ENCODE data around the gene LNP1.
A peak's percentile ranks its signal among the peaks of the same experiment; 100 is the strongest.
"Not testable (repeated sequence)": the region's sequence is repeated elsewhere in the genome, so short reads cannot be mapped to it uniquely, and the experiment has no call there.

LNP1 gene

DNA sequence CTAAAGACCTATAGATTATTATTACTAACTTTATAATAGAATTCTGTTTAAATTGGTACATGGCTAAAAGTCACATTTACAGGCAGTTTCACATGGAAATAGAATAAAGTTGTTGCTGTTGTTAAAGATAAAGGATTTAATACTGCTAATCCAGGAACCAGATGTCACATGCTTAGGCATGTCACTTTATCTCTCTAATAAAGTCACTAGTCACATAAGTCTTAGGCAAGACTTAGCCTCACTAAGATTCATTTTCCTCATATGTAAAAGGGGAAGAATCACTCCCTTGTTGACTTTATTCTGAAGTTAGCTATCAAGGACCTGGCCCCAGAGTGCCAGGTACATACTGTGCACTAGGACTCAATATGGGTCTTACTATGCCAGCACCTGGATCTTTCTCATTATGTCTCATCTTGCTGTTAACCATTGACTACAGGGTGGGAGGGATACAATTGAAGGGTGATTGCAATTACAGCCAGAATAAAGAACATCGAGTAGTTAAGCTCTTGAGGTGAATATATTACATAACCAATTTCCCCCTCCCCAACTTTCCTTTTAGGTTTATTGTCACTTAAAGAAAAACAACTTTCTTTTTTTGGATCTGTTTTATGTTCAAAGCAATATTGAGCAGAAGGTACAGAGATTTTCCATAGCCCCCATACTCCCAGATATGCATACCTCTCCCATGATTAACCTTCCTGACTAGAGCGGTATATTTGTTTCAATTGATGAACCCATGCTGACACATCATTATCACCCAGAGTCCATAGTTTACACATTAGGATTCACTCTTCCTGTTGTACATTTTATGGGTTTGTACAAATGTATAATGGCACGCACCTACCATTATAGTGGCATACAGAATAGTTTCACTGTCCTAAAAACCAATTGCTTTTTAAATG lies 36.6 kb downstream of the LNP1 start:
- DNase-seq: no peak

DNA sequence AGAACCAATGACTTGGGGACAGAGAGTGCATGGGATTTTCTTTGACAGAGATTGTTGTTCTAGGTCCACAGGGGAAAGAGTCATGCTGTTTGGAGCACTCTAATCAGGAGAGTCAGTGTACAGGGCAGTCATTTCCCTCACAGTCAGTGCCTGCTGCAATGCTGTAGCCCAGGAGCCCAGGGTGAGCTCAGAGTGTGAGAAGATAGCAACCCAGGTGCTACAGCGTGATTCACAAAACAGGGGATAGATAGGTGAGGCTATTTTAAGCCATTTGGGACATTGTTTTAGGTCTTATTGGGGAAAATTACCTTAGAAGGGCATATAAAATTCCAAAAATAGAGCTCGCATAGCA lies 37.3 kb downstream of the LNP1 start:
- no peak for DNase-seq

DNA sequence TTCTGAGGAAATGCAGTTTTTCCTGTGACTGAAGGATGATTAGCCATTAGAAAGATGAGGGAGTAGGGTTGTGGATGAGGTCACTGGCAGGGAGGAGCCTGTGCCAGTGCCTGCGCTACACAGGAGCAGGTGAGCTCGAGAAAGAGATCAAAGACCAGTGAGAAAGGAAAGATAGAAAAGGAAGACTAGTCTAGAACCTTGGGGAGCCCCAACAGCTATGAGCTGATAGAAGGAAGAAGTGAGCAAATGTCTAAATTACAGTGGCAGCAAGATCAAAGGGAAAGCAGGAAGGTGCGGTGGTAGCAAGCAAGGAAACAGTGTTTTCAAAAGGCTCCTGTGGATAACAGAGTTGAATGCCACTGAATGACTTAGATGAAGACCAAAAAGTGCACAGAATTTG lies 39.6 kb downstream of the LNP1 start:
- DNase-seq: no peak

GRCh38 chr3:100443690-100444089 lies 42.4 kb downstream of the LNP1 start:
- no peak for DNase-seq

GRCh38 chr3:100447067-100447466 lies 45.7 kb downstream of the LNP1 start:
- DNase-seq: not testable (repeated sequence)

DNA sequence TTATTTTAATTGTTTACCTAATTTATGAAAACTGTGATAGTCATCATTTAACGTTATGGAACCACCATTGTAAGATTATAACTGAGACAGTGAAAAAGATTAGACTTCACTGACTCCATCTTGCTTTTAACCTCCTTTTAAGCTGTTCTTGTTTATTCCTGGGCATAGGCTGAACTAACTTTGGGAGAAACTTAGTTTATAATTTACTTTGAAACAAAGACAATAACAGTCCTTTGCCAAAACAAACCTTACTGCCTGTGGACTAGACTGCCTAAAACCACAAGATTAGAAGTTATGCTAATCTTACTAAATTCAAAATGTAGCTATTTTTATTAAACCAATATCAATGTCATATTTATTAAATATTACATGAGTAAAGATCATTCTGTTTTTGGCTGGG lies 46.7 kb downstream of the LNP1 start:
- no peak for DNase-seq

- DNase-seq: no peak
These were observed 47.9 kb downstream of the LNP1 start for GRCh38 chr3:100449214-100449613.

DNA sequence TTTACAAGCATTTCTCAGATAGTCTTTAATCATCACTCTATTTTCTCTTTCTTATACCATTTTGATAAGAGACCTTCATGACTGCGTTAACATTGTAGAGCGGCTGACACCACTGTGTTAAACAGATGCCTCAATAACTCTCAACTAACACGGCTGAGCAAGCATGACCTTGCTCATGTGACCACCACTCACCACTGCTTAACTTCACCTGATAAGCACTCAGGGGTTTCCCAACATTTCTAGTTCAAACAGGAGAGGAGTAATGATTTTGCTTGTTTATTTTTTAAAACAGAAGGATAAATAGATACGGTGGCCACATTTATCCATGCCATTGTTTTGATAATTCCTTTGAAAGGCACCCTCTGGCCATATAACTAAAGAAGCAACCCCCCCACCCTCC lies 53.3 kb downstream of the LNP1 start:
- no peak for DNase-seq

DNA sequence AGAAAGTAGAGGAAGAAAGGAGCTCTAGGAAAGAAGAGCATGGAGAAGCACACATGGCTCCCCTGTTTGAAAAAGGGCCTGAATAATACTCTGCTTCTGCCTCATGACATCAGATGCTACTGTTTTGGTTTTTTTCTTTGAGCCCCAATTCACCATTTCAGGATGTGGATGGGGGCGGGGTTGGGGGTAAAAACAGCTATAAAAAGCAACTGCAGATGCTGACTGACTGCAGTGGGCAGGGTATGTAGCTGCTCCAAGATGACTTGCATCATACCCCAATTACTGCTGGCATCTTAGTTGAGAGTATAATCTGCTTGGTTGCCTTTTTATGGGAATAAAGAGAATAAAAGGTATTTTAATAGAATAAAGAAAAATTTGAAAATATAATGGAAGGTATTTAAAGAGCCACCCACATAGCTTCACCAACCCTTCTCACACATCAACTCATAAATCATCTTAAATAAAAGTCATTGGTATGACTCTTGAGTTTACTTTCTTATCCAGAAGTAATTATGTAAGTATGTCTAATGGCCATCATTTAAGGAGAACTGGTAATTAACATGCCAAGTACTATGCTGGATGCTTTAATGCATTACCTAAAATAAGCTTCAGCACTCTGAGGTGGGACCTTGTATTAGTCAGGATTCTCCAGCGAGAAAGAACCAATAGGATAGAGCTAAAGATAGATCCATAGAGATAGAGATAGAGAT lies 54.7 kb downstream of the LNP1 start:
- DNase-seq: no peak

- DNase-seq: no peak
These were observed 55.4 kb downstream of the LNP1 start for GRCh38 chr3:100456745-100457144.

DNA sequence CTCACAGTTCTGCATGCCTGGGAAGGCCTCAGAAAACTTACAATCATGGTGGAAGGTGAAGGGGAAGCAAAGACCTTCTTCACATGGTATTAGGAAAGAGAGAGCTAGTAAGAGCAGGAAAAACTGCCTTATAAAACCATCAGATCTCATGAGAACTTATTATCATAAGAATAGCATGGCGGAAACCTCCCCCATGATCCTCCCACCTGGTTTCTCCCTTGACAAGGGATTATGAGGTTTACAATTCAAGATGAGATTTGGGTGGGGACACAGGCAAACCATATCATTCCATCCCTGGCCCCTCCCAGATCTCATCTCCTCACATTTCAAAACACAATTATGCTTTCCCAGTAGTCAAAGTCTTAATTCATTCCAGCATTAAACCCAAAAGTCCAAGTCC lies 56.5 kb downstream of the LNP1 start:
- DNase-seq: no peak

- no peak for DNase-seq
These were observed 57.5 kb downstream of the LNP1 start for GRCh38 chr3:100458814-100459213.

DNA sequence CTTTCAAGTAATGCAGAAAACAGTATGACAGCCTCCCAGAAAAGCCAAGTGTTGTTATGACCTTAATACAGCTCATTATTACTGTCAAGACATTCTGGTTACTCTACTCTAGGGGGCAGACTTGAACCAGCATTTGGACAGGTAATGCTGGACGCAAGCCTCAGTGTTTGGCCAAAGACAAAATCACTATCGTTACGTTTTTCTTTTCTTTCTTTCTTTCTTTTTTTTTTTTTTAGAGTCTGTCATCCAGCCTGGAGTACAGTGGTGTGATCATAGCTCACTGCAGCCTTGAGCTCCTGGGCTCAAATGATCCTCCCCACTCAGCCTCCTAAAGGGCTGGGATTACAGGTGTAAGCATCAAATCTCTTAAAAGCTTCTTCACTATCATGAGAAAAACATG lies 61.7 kb downstream of the LNP1 start:
- peak; percentile 40 for DNase-seq

GRCh38 chr3:100463646-100464155 lies 62.4 kb downstream of the LNP1 start:
- DNase-seq: no peak

DNA sequence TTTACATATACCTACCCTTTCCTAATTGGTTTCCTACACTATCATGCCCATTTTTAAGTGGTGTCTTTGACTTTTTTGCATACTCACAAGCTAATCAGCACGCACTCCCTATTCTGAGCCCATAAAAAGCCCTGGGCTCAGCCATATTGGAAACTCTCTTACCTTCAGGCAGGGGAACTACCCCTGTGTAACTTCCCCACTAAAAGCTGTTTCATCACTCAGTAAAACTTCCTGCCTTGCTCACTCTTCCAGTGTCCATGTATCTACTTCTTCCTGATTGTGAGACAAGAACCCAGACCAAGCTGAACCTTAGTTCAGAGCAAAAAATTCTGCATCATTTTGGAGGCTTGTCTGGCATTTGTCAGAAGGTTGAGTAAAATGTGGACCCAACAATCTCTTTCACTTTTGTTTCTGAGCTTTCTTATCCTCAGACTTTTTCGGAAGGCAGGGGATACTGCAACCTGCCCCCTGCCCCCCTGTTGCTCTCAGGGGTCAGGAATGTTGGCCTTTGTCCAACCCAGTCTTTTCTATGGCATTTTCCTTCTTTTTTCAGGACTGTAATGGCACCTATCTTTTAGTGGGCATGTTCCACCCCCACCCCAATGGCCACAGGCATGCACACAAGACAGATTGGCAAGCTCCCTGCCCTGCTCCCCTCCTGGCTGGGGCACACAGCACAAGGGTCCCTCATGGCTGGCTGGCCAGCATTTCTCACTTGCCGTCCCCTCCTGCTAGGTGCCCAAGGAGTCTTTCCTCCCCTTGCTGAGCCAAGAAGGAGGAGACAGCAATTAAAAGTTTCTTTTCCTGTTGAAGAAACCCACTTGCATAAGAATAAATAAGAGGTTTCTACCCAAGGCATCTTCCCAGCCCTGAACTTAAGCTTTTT lies 64.8 kb downstream of the LNP1 start:
- DNase-seq: no peak

DNA sequence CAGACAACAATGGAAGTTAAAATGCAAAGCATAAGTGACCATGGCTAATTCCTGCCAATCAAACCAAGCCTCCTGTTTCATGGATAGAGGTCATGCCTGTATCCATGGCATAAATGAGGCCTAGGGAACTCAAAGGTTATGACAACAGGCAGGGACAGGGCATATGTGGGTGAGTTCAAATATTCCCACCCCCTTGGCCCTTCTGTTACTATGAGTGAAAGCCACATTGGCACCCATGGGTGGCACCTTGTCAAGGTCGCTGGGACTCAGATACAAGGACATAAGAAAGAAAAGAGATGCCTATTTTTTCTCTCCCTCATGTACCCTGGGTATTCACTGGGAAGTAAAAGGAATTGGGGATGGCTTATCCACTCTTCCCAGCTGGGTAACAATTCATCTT lies 65.8 kb downstream of the LNP1 start:
- no peak for DNase-seq

DNA sequence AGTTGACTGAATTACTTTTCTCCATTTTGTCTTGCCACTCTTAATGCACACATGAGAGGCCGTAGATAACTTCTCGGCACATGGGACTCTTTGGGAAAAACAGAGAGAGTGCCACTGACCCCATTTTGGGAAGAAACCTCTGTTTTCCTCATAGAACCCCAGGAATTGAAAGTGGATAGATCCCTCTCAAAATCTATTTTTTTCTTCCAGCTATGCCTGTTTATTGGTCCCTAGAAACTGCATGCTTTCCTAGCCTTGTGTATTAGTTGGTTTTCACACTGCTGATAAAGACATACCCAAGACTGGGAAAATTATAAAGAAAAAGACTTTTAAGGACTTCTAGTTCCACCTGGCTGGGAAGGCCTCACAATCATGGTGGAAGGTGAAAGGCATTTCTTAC lies 67.3 kb downstream of the LNP1 start:
- DNase-seq: no peak

- DNase-seq: no peak
These were observed 69.6 kb downstream of the LNP1 start for GRCh38 chr3:100470951-100471350.

DNA sequence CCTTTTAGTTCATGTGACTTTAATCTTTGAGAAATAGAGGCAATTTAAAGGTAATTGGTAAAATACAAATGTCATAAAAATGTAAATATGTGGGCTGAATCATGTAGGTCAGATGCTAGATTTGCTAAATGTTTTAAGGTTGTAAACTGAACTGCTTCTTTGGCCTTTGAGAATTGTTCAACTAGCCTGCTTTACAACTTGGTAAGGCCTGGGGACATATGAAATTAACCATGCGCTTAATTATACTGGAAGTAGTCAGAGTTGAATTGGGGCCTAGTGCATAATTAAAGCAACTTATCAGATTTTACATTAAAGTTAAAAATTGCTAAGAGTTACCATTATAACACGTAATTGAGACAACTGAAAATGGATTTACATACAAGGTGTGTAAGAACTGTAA lies 70.1 kb downstream of the LNP1 start:
- DNase-seq: no peak

DNA sequence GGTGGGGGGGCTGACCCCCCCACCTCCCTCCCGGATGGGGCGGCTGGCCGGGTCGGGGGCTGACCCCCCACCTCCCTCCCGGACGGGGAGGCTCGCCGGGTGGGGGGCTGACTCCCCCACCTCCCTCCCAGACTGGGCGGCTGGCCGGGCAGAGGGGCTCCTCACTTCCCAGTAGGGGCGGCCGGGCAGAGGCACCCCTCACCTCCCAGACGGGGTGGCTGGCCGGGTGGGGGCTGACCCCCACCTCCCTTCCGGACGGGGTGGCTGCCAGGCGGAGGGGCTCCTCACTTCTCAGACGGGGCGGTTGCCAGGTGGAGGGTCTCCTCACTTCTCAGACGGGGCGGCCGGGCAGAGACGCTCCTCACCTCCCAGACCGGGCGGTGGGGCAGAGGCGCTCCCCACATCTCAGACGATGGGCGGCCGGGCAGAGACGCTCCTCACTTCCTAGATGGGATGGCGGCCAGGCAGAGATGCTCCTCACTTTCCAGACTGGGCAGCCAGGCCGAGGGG lies 76.6 kb downstream of the LNP1 start:
- not testable (repeated sequence) for DNase-seq

DNA sequence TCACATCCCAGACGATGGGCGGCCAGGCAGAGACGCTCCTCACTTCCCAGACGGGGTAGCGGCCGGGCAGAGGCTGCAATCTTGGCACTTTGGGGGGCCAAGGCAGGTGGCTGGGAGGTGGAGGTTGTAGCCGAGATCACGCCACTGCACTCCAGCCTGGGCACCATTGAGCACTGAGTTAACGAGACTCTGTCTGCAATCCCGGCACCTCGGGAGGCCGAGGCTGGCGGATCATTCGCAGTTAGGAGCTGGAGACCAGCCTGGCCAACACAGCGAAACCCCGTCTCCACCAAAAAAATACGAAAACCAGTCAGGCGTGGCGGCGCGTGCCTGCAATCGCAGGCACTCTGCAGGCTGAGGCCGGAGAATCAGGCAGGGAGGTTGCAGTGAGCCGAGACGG lies 77.2 kb downstream of the LNP1 start:
- DNase-seq: not testable (repeated sequence)

DNA sequence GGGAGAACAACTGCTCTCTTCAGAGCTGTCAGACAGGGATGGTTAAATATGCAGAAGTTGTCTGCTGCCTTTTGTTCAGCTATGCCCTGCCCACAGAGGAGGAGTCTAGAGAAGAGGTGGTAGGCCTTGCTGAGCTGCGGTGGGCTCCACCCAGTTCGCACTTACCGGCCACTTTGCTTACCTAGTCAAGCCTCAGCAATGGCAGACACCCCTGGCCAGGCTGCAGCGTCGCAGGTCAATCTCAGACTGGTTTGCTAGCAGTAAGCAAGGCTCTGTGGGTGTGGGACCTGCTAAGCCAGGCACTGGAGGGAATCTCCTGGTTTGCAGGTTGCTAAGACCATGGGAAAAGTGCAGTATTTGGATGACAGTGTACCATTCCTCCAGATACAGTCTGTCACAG lies 78.7 kb downstream of the LNP1 start:
- DNase-seq: no peak

GRCh38 chr3:100482176-100482575 lies 80.8 kb downstream of the LNP1 start:
- no peak for DNase-seq

Measured in NCI-H2171 (cell line).